GM12874 (cell line): Measurements from ENCODE around the gene FILIP1.

Source experiments
- CTCF ChIP-seq: IDR thresholded peaks from 2 replicates; pipeline ENCODE4 v1.5.1; 2011; ENCODE audit warnings: low read depth, mild to moderate bottlenecking, control low read depth, low read length, moderate library complexity; ENCODE audit not compliant: insufficient read depth

FILIP1 gene

DNA sequence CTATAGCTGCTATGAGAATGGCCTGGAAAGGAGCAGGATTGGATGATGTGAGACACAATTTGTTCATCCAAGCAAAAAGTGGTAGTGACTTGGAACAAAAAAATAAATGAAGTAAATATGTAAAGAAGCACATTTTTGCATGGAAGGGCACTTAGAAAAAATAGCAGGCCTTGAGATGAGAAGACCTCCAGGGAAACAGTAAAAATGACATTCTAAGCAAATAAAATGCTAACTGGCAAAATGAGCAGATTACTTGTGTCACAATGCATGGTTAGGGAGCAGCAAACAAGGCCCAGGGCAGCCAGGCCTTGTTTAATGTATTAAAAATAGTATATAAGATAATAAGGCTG is 230.2 kb downstream of the FILIP1 start:
- TF ChIP-seq CTCF = no peak

- no peak for TF ChIP-seq CTCF
Observed at GRCh38 chr6:75262716-75263400, 230.7 kb downstream of the FILIP1 start.

- TF ChIP-seq CTCF = no peak
Observed at GRCh38 chr6:75261299-75261698, 232.3 kb downstream of the FILIP1 start.

DNA sequence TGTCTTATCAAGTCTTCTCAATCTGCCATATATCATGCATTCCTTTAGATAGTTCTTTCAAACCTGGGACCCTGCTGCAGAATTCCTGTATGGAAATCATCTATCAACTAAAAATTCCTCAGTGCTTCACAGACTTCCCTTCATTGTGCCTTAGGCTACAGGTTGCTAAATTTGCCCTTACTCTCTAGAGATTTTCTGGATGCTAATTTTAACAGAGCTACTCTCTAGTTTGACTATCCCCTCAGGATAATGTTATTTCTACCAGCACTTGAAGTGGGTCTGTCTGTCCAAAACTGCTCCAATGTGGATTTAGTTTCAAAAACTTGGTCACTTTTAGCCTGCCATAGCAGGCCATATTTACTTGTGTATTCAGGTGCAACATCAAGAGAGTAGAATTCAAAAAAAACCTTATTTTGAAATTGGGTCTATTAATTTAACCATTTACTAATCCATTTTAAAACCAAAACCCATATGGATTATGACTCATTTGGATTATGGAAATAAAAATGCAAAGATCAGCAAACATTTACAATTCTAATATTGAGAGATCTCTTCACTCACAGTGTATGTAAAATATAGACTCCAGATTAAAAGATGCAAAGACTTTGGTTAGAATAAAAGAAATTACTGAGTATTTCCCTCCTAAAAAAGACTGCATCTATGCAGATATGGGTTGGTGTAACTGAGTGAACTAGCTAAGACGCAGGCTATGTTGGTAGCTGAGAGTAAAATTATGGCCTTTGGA is 236.1 kb downstream of the FILIP1 start:
- no peak for TF ChIP-seq CTCF

DNA sequence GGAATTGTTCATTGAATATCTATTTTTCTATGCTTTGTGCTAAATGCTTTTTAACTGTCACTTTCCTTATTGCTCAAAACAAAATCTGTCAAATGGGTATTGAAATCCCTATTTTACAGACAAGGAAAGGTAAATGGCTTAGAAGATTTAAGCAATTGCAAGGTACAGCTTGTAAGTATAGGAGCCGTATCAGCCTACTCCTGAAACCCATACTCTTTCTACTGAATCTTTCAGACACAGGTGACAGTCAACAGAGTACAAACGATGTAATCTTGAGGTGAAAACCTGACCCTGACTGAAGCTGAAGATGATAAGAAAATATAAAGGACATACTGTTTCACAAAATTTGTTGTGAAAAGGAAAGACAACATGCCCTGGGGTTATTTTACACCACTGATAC is 243.0 kb downstream of the FILIP1 start:
- no peak for TF ChIP-seq CTCF

- no peak for TF ChIP-seq CTCF
Observed at GRCh38 chr6:75249837-75250236, 243.8 kb downstream of the FILIP1 start.

GRCh38 chr6:75246386-75246785 is 247.2 kb downstream of the FILIP1 start:
- no peak for TF ChIP-seq CTCF
